Measurements from ENCODE around the gene ZNF225.
"Not testable (repeated sequence)": the region's sequence is repeated elsewhere in the genome, so short reads cannot be mapped to it uniquely, and the experiment has no call there.

Gene ZNF225

GRCh38 chr19:44164327-44164672 is 51.1 kb downstream of the ZNF225 start:
- no peak for DNase-seq

GRCh38 chr19:44164673-44165512 is 51.7 kb downstream of the ZNF225 start, which contains the start of gene ZNF226:
Gene ZNF226 (plus strand): TSS chr19:44165100. CDS start chr19:44170081, 4,981 bp downstream.
- peak; percentile 66 to 67 for DNase-seq

- not testable (repeated sequence) for DNase-seq
These were observed 57.5 kb downstream of the ZNF225 start for GRCh38 chr19:44170660-44171059.

GRCh38 chr19:44176590-44176989 is 63.4 kb downstream of the ZNF225 start:
- no peak for DNase-seq

GRCh38 chr19:44180968-44181367 is 67.8 kb downstream of the ZNF225 start:
- no peak for DNase-seq

GRCh38 chr19:44182145-44182544 is 68.9 kb downstream of the ZNF225 start:
- DNase-seq = no peak

All from stimulated activated CD4-positive, alpha-beta T cell treated with anti-CD3 and anti-CD28 coated beads, Interleukin-2, amount 100 ng/mL, for 48 hours (primary cell).